HepG2 (cell line): ENCODE measurements around the gene AGFG1. TPM values are rescaled to one million over a fixed set of nuclear protein-coding genes. Genes with fewer than 3 reads are reported as not detected.
A peak's percentile ranks its signal among the peaks of the same experiment; 100 is the strongest.

Source experiments
- ATAC-seq: fragments of 200-7000 bp; cut with Tn5 transposase; 3 replicates; pipeline ENCODE4 v1.9.1; 2020; ENCODE audit warnings: mild to moderate bottlenecking, moderate library complexity
- BruUV-seq: library from RNA; stranded (reverse); fragments of 400-500 nt; replicated peaks from 2 replicates; lab custom pipeline; 2021; lab: Mats Ljungman, UMichigan
- CTCF ChIA-PET: fragments of 300-600 bp; formaldehyde crosslinking; extraction: SDS; loops from one replicate; lab custom pipeline; 2021; ENCODE audit warnings: low total read pairs, inconsistent platforms, low intra/inter-chr PET ratio; lab: Yijun Ruan, JAX
- POLR2A ChIA-PET: fragments of 350-600 bp; sonication (Branson Sonifier 250); formaldehyde crosslinking; loops from one replicate; lab custom pipeline; 2020; ENCODE audit warnings: antibody characterized with exemption, inconsistent platforms; lab: Yijun Ruan, JAX
- DNase-seq: peaks from one replicate; pipeline ENCODE4 v3.0.0-alpha.2; 2015; ENCODE audit warnings: low spot score
- FAIRE-seq: peaks from 3 replicates; lab custom pipeline; 2011; peaks lifted over from hg19 to GRCh38; lab: Jason Lieb, UNC
- H2AFZ ChIP-seq: one replicate; pipeline ENCODE4 v1.6.1; 2011; ENCODE audit warnings: low read length, inconsistent platforms
- H3K27ac ChIP-seq: fragments of 300-600 bp; 3 replicates; pipeline ENCODE4 v1.8.0; 2011; ENCODE audit warnings: mixed run types, mild to moderate bottlenecking, mixed read lengths, low read length, inconsistent platforms; ENCODE audit not compliant: insufficient read depth; ENCODE audit errors: extremely low read length
- H3K27me3 ChIP-seq, 2 experiments: fragments of 200-600 bp in 1 of 2; 2 replicates in 1 of 2; 3 replicates in 1 of 2; pipeline versions ENCODE4 v1.6.0 to v1.8.0; 2011; ENCODE audit warnings: low read length in 2 of 2, mild to moderate bottlenecking in 2 of 2, moderate library complexity in 2 of 2, inconsistent platforms in 1 of 2; ENCODE audit not compliant: insufficient read depth in 2 of 2, control insufficient read depth in 1 of 2
- H3K36me3 ChIP-seq, 2 experiments: fragments of 200-600 bp in 1 of 2; replicated peaks in 1 of 2; 2 replicates in 1 of 2; 3 replicates in 1 of 2; pipeline versions ENCODE4 v1.5.1 to v1.8.0; 2011; ENCODE audit warnings: low read length in 2 of 2, inconsistent platforms in 1 of 2; ENCODE audit not compliant: insufficient read depth in 2 of 2, control insufficient read depth in 1 of 2
- H3K4me1 ChIP-seq: 2 replicates; pipeline ENCODE4 v1.5.1; 2012; ENCODE audit warnings: low read length, inconsistent platforms; ENCODE audit not compliant: insufficient read depth
- H3K4me2 ChIP-seq: 2 replicates; pipeline ENCODE4 v1.6.0; 2011; ENCODE audit warnings: low read depth, low read length, inconsistent platforms
- H3K4me3 ChIP-seq, 3 experiments: fragments of 200-600 bp in 1 of 3; sonication (generic), shearing (Covaris generic) in 1 of 3; replicated peaks in 1 of 3; 2 replicates each; pipeline ENCODE4 v1.5.1; 2011 to 2016; ENCODE audit warnings: low read length in 3 of 3, inconsistent platforms in 2 of 3, low read depth in 2 of 3, mild to moderate bottlenecking in 2 of 3, control low read depth in 1 of 3, mixed read lengths in 1 of 3; ENCODE audit not compliant: insufficient read depth in 1 of 3
- H3K79me2 ChIP-seq: one replicate; pipeline ENCODE4 v1.6.1; 2011; ENCODE audit warnings: low read length, inconsistent platforms; ENCODE audit not compliant: insufficient read depth
- H3K9ac ChIP-seq: 2 replicates; pipeline ENCODE4 v1.6.0; 2011; ENCODE audit warnings: mild to moderate bottlenecking, low read depth, low read length, inconsistent platforms; ENCODE audit not compliant: insufficient read depth
- H3K9me3 ChIP-seq: 2 replicates; pipeline ENCODE4 v1.5.1; 2012; ENCODE audit warnings: mild to moderate bottlenecking, low read length
- H4K20me1 ChIP-seq: 2 replicates; pipeline ENCODE4 v1.6.0; 2011; ENCODE audit warnings: inconsistent platforms, mild to moderate bottlenecking, low read length, moderate library complexity; ENCODE audit not compliant: insufficient read depth
- CCDC6 ChIP-seq: sonication (generic); formaldehyde crosslinking; IDR thresholded peaks from 2 replicates; pipeline ENCODE4 v1.8.1; 2022; ENCODE audit warnings: mild to moderate bottlenecking, missing genetic modification reagents, moderate library complexity
- CHD4 ChIP-seq: fragments of 200-600 bp; sonication (generic); IDR thresholded peaks from 2 replicates; pipeline ENCODE4 v1.7.0; 2017; ENCODE audit warnings: mild to moderate bottlenecking, low read length, borderline replicate concordance
- GATAD1 ChIP-seq: IDR thresholded peaks from 2 replicates; pipeline ENCODE4 v1.6.1; 2016; ENCODE audit warnings: missing genetic modification reagents, missing compliant biosample characterization
- JARID2 ChIP-seq: sonication (generic); formaldehyde crosslinking; IDR thresholded peaks from 2 replicates; pipeline ENCODE4 v1.8.1; 2023; ENCODE audit warnings: missing genetic modification reagents, inconsistent platforms; ENCODE audit not compliant: insufficient replicate concordance
- KDM5B ChIP-seq: sonication (generic); formaldehyde crosslinking; IDR thresholded peaks from 2 replicates; pipeline ENCODE4 v1.4.0; 2020; ENCODE audit warnings: missing genetic modification reagents, mild to moderate bottlenecking, borderline replicate concordance
- PTBP1 ChIP-seq: fragments of 200-400 bp; formaldehyde crosslinking; IDR thresholded peaks from 2 replicates; pipeline ENCODE4 v1.6.1; 2018; ENCODE audit warnings: low read length, low read depth; ENCODE audit not compliant: poor library complexity, severe bottlenecking
- REPIN1 ChIP-seq: sonication (generic); formaldehyde crosslinking; IDR thresholded peaks from 2 replicates; pipeline ENCODE4 v1.8.0; 2022; ENCODE audit warnings: missing genetic modification reagents, low read depth, mild to moderate bottlenecking, borderline replicate concordance
- RXRB ChIP-seq: IDR thresholded peaks from 2 replicates; pipeline ENCODE4 v1.6.1; 2016; ENCODE audit warnings: borderline replicate concordance, missing genetic modification reagents, missing compliant biosample characterization
- SP4 ChIP-seq: sonication (generic); formaldehyde crosslinking; IDR thresholded peaks from 2 replicates; pipeline ENCODE4 v1.8.1; 2023; ENCODE audit warnings: mild to moderate bottlenecking, missing genetic modification reagents
- TMF1 ChIP-seq: sonication (generic); formaldehyde crosslinking; IDR thresholded peaks from 2 replicates; pipeline ENCODE4 v1.8.1; 2022; ENCODE audit warnings: low read depth, missing genetic modification reagents
- ZNF337 ChIP-seq: sonication (generic); formaldehyde crosslinking; IDR thresholded peaks from 2 replicates; pipeline ENCODE4 v1.5.1; 2020; ENCODE audit warnings: missing genetic modification reagents, low read depth, mild to moderate bottlenecking, borderline replicate concordance
- ZNF350 ChIP-seq: sonication (generic); formaldehyde crosslinking; IDR thresholded peaks from 2 replicates; pipeline ENCODE4 v1.4.0; 2020; ENCODE audit warnings: mild to moderate bottlenecking, low read depth, missing genetic modification reagents, borderline replicate concordance
- ZNF446 ChIP-seq: sonication (generic); formaldehyde crosslinking; IDR thresholded peaks from 2 replicates; pipeline ENCODE4 v1.5.0; 2020; ENCODE audit warnings: mild to moderate bottlenecking, missing genetic modification reagents
- ZNF605 ChIP-seq: sonication (generic); formaldehyde crosslinking; IDR thresholded peaks from 2 replicates; pipeline ENCODE4 v1.8.0; 2022; ENCODE audit warnings: mild to moderate bottlenecking, missing genetic modification reagents
- ZNF772 ChIP-seq: sonication (generic); formaldehyde crosslinking; IDR thresholded peaks from 2 replicates; pipeline ENCODE4 v1.5.0; 2020; ENCODE audit warnings: mild to moderate bottlenecking, missing genetic modification reagents
- ZNF788 ChIP-seq: sonication (generic); formaldehyde crosslinking; IDR thresholded peaks from 2 replicates; pipeline ENCODE4 v1.5.0; 2020; ENCODE audit warnings: mild to moderate bottlenecking, missing genetic modification reagents, borderline replicate concordance
- ZSCAN30 ChIP-seq: sonication (generic); formaldehyde crosslinking; IDR thresholded peaks from 2 replicates; pipeline ENCODE4 v1.5.0; 2020; ENCODE audit warnings: mild to moderate bottlenecking, missing genetic modification reagents
- WGBS: methylation state at CpG from one replicate; pipeline ENCODE4 v1.1.6; 2017; ENCODE audit warnings: low lambda C conversion rate; 5-methylcytosine and 5-hydroxymethylcytosine counted together
- in situ Hi-C: cut with HindIII; loops from 2 replicates; pipeline ENCODE4 v1.10.0; 2017; ENCODE audit warnings: low pct_unique_long_range_greater_than_20kb; ENCODE audit not compliant: extremely low pct_ligation_motif_present
- intact Hi-C: fragments of 100-400 bp; cut with micrococcal nuclease; formaldehyde crosslinking; loops from one replicate; pipeline ENCODE4 v1.10.0; 2022; ENCODE audit not compliant: unreplicated experiment
- polyA plus RNA-seq, 8 experiments: library from polyadenylated mRNA; depleted of rRNA in 3 of 8; stranded (reverse) in 7 of 8; unstranded in 1 of 8; fragments of >200 nt; fragmentation: Illumina TruSeq in 4 of 8; extraction: Trizol in 4 of 8; gene quantifications; 2 replicates each; pipeline versions ENCODE4 v1.2.1 to v1.2.3, GENCODE V29; 2011 to 2016; ENCODE audit warnings: low read depth in 4 of 8, missing spikeins in 1 of 8, mixed read lengths in 1 of 8; ENCODE audit not compliant: insufficient read depth in 1 of 8
- total RNA-seq, 5 experiments: library from RNA; depleted of rRNA; stranded (reverse); fragments of >200 nt; fragmentation: Illumina TruSeq; extraction: Trizol; gene quantifications; 2 replicates each; pipeline ENCODE4 v1.2.3, GENCODE V29; 2016; ENCODE audit warnings: low read depth in 1 of 5
- TF ChIP-seq, protein P1 (sequence below): sonication (generic); formaldehyde crosslinking; IDR thresholded peaks from 2 replicates; pipeline ENCODE4 v1.5.1; 2020; ENCODE audit warnings: mild to moderate bottlenecking, moderate library complexity, missing genetic modification reagents
- TF ChIP-seq, protein P2 (sequence below): sonication (generic); formaldehyde crosslinking; conservative IDR thresholded peaks from 2 replicates; pipeline ENCODE4 v1.5.0; 2020; ENCODE audit warnings: missing genetic modification reagents

The AGFG1 gene
- total and polyA plus RNA-seq, 2 of the 13 experiments (the other 11 are each of a cell fraction or from before 2014, with no cell fraction given), result 145 to 168 TPM

DNA sequence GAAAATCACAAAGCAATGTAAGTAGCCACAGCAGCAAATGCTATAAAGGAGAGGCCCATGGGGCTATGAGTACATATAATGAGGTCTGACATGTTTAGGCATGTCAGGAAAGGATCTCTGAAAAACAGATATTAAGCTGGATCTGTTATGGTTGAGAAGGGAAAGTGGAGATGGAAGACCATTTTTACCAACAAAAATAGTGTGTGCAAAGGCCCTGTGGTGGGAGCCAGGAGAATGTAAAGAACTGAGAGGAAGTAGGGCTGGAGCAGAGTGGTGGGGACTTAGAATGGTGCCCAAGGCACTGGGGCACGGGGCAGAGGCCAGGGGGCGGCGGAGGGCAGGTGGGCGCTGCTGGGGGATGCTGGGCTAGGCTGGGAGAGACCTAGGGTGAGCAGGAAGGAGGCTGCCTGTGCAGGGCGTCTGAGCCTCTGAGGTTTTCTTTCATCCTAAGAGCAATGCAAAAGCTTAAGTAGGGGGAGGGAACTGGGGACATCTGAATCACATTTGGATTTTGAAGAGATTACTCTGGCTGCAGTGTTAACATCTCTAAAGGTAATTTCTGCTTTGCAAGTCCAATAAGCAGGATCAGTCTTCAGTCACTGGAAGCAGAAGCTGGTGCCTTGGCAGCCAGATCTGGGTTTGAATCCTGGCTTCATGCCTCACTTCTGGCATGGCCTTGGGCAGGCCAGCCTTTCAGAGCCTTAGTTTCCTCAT, 4.9 kb upstream of the AGFG1 start (continued):
- TF ChIP-seq PTBP1 (peak; percentile 60), CHD4 (peak; percentile 97), REPIN1 (CRISPR knock-in tag) (0 out of 2 replicates have a peak, but pooled peaks have one; percentile 12)

DNA sequence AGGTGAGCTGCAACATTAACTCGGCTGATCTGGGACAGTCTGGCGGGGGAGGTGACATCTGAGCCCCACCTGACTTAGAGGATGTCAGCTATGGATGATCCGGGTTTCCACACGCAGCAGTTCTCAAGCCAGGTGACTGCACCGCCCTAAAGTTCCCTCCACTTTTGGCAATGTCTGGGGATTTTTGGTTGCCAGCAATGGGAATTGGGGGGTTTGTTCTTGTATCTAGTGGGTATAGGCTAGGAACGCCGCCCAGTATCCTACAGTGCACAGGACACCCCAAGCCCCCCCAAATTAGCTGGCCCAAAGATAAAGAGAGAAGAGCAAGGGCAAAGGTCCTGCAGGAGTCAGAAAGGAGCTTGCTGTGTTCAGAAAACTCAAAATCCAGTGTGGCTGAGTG, 544 bp upstream of the AGFG1 start:
- DNase-seq (no peak), FAIRE-seq (no peak), ATAC-seq (no peak)
- Histone ChIP-seq H3K9ac (no peak overlapping the region), H3K27ac (no peak overlapping the region), H3K4me1 (peaks cover 60% of the 10 kb centered on the region), H3K4me2 (peak overlapping the region; percentile 41), H3K79me2 (peaks cover 38% of the 10 kb centered on the region), H3K9me3 (no peaks in the 10 kb centered on the region), H3K27me3 (no peaks in the 10 kb centered on the region; a peak in 1 of 5 replicates), H3K36me3 (no peaks in the 10 kb centered on the region), H4K20me1 (peaks cover 31% of the 10 kb centered on the region), H2AFZ (peak overlapping the region; percentile 1), H3K4me3 (peak overlapping the region in 1 of 3 experiments; percentile 94; a peak in 1 of 6 replicates)
- in situ Hi-C loops, result loop anchor here (5.0 kb wide), 1 partner anchor 296 kb away; no protein-coding TSS in a partner anchor
- ChIA-PET CTCF (interaction anchor here (1.6 to 2.2 kb wide), 2 partner anchors 65 to 295 kb away, joined by 6 to 11 read pairs; no protein-coding TSS in a partner anchor), POLR2A (interaction anchor here (1.0 kb wide), 1 partner anchor 21 kb away, joined by 4 read pairs; no protein-coding TSS in a partner anchor)
- intact Hi-C loops, result loop anchor here (5.0 to 10.0 kb wide), 3 partner anchors 41 to 341 kb away; partner anchors contain the start of gene CCL20
- 93% methylated on average over 7 of the region's 7 CpGs for WGBS
- BruUV-seq, result TSS peak; percentile 62
- no peak for TF ChIP-seq ZNF446 (CRISPR knock-in tag)
- no peak for TF ChIP-seq JARID2 (CRISPR knock-in tag)
- 0 out of 2 replicates have a peak, but pooled peaks have one; percentile 2 for TF ChIP-seq ZNF337 (CRISPR knock-in tag)
- peak; percentile 13; the same call in 1 of the 2 replicates for TF ChIP-seq ZNF605
- TF ChIP-seq, protein P1, sequence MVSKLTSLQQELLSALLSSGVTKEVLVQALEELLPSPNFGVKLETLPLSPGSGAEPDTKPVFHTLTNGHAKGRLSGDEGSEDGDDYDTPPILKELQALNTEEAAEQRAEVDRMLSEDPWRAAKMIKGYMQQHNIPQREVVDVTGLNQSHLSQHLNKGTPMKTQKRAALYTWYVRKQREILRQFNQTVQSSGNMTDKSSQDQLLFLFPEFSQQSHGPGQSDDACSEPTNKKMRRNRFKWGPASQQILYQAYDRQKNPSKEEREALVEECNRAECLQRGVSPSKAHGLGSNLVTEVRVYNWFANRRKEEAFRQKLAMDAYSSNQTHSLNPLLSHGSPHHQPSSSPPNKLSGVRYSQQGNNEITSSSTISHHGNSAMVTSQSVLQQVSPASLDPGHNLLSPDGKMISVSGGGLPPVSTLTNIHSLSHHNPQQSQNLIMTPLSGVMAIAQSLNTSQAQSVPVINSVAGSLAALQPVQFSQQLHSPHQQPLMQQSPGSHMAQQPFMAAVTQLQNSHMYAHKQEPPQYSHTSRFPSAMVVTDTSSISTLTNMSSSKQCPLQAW (CRISPR knock-in tag), result 0 out of 2 replicates have a peak, but pooled peaks have one; percentile 4
- TF ChIP-seq, protein P2, sequence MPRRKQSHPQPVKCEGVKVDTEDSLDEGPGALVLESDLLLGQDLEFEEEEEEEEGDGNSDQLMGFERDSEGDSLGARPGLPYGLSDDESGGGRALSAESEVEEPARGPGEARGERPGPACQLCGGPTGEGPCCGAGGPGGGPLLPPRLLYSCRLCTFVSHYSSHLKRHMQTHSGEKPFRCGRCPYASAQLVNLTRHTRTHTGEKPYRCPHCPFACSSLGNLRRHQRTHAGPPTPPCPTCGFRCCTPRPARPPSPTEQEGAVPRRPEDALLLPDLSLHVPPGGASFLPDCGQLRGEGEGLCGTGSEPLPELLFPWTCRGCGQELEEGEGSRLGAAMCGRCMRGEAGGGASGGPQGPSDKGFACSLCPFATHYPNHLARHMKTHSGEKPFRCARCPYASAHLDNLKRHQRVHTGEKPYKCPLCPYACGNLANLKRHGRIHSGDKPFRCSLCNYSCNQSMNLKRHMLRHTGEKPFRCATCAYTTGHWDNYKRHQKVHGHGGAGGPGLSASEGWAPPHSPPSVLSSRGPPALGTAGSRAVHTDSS (CRISPR knock-in tag), result no peak
- TF ChIP-seq ZNF788 (CRISPR knock-in tag), result peak; percentile 17; the same call in 1 of the 2 replicates
- TF ChIP-seq RXRB (CRISPR knock-in tag), result no peak
- TF ChIP-seq GATAD1 (CRISPR knock-in tag), result no peak
- 0 out of 2 replicates have a peak, but pooled peaks have one; percentile 7 for TF ChIP-seq ZNF350 (CRISPR knock-in tag)
- TF ChIP-seq ZSCAN30, result no peak
- TF ChIP-seq KDM5B (CRISPR knock-in tag), result peak; percentile 2; the same call in 1 of the 2 replicates
- no peak for TF ChIP-seq CCDC6
- peak; percentile 17; the same call in 1 of the 2 replicates for TF ChIP-seq SP4 (CRISPR knock-in tag)
- no peak for TF ChIP-seq TMF1 (CRISPR knock-in tag)
- TF ChIP-seq ZNF772 (CRISPR knock-in tag), result 0 out of 2 replicates have a peak, but pooled peaks have one; percentile 9
